AG04450 (cell line): ENCODE data around the gene WDR55. TPM values are rescaled to one million over a fixed set of nuclear protein-coding genes. Genes with fewer than 3 reads are reported as not detected.
"Not testable (repeated sequence)": the region's sequence is repeated elsewhere in the genome, so short reads cannot be mapped to it uniquely, and the experiment has no call there.

ENCODE experiments used
- CTCF ChIA-PET: fragments of 300-600, 350-600 bp; formaldehyde crosslinking; extraction: SDS; loops from one replicate; lab custom pipeline; 2022; ENCODE audit warnings: antibody characterized with exemption, inconsistent platforms; lab: Charles Lee
- POLR2A ChIA-PET: fragments of 350-600 bp; formaldehyde crosslinking; extraction: SDS; loops from one replicate; lab custom pipeline; 2021; ENCODE audit warnings: antibody characterized with exemption, inconsistent platforms; lab: Yijun Ruan, JAX
- DNase-seq: peaks from one replicate; pipeline ENCODE4 v3.0.0-alpha.2; 2011; ENCODE audit warnings: low read depth, low spot score
- H3K27ac ChIP-seq: one replicate; pipeline ENCODE4 v1.5.1; 2012; ENCODE audit warnings: low read depth, low read length, control low read depth
- H3K27me3 ChIP-seq: one replicate; pipeline ENCODE4 v1.6.0; 2012; ENCODE audit warnings: low read length; ENCODE audit not compliant: control insufficient read depth, insufficient read depth
- H3K4me3 ChIP-seq: 2 replicates; pipeline ENCODE4 v1.5.1; 2011; ENCODE audit warnings: mild to moderate bottlenecking, low read depth, low read length, control low read depth
- H3K9me3 ChIP-seq: 2 replicates; pipeline ENCODE4 v1.5.1; 2012; ENCODE audit warnings: low read length; ENCODE audit not compliant: control insufficient read depth, insufficient read depth
- CTCF ChIP-seq: IDR thresholded peaks from 2 replicates; pipeline ENCODE4 v1.5.1; 2011; ENCODE audit warnings: low read depth, low read length, control low read depth, inconsistent platforms
- polyA plus RNA-seq: library from polyadenylated mRNA; depleted of rRNA; stranded (reverse); fragments of >200 nt; gene quantifications from 2 replicates; pipeline ENCODE4 v1.2.3, GENCODE V29; 2011

Gene WDR55
- polyA plus RNA-seq, 1 experiment, result 13.6 TPM

- CTCF ChIA-PET, result interaction anchor here (0.8 to 2.2 kb wide), 16 partner anchors 12 to 268 kb away, joined by 3 to 17 read pairs (median 4); partner anchors contain the start of genes EIF4EBP3, IK and NDUFA2
- peaks cover 21% of the 10 kb centered on the region for H3K27me3 ChIP-seq
These were observed 29.1 kb upstream of the WDR55 start for GRCh38 chr5:140635291-140636257.

DNA sequence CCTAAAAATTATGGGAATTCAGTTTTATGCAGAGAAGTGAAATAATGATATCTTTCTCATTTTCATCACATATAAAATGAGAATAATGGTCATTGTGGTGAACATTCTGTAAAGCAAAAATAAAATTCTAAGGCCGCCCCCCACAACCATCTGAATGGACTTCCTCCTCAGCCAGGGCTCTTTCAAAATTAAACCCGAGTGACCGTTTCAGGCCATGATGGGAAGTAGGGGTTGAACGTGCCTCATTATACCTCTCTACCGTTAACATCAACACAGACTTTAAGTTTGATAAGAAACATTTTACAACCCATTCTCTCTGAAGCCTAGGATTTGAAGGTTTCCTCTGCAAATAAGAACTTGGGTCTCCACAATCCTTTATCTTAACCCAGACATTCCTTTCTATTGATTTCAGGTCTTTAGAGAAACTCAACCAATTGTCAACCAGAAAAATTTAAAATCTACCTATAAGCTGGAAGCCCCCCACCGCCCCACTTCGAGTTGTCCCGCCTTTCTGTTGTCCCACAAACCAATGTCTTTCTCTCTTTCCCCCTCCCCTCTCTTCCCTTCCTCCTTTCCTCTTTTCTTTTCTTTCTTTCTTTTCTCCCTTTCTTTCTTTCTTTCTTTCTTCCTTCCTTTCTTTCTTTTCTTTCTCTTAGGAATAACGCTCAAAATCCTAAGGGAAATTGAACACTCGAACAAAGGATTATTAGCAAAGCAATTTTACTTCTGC lies 27.2 kb upstream of the WDR55 start:
- TF ChIP-seq CTCF, result no peak

More at GRCh38 chr5:140635291-140636257, 29.1 kb upstream of the WDR55 start:
- H3K4me3 ChIP-seq, result no peak overlapping the region
- POLR2A ChIA-PET, result interaction anchor here (0.6 to 1.3 kb wide), 3 partner anchors 12 to 88 kb away, joined by 3 to 4 read pairs (median 3); partner anchors contain the start of gene IK
- no peak for DNase-seq
- H3K9me3 ChIP-seq, result peaks cover 2% of the 10 kb centered on the region; the same call in 1 of the 2 replicates
- TF ChIP-seq CTCF, result no peak
- no peak overlapping the region for H3K27ac ChIP-seq

DNA sequence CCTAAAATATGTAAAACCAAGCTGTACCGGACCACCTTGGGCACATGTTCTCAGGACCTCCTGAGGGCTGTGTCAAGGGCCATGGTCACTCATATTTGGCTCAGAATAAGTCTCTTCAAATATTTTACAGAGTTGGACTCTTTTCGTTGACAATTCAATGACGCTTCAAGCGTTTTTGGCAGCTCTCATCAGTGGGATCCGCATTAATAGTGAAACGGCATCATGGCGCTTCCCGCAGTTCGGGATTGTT lies 25.9 kb upstream of the WDR55 start:
- Histone ChIP-seq H3K27ac (peak overlapping the region; percentile 68), H3K4me3 (peak overlapping the region; percentile 57)
- H3K27me3 ChIP-seq, H3K9me3 ChIP-seq, DNase-seq: not testable (repeated sequence)
- ChIA-PET POLR2A (interaction anchor here (0.7 to 2.1 kb wide), 3 partner anchors 9 to 91 kb away, joined by 3 to 9 read pairs (median 5); partner anchors contain the start of genes EIF4EBP3, IK, NDUFA2 and SRA1), CTCF (interaction anchor here (0.7 to 2.0 kb wide), 8 partner anchors 9 to 280 kb away, joined by 3 to 19 read pairs (median 4); partner anchors contain the start of genes EIF4EBP3 and IK)

More for the DNA sequence above, 27.2 kb upstream of the WDR55 start:
- ChIA-PET POLR2A (interaction anchor here (0.7 kb wide), 1 partner anchor 986 kb away, joined by 3 read pairs; no protein-coding TSS in a partner anchor), CTCF (interaction anchor here (0.6 kb wide), 1 partner anchor 61 kb away, joined by 3 read pairs; no protein-coding TSS in a partner anchor)
- Histone ChIP-seq H3K9me3 (no peaks in the 10 kb centered on the region), H3K4me3 (no peak overlapping the region), H3K27me3 (peaks cover 4% of the 10 kb centered on the region), H3K27ac (no peak overlapping the region)
- no peak for DNase-seq

GRCh38 chr5:140639148-140639981 lies 25.3 kb upstream of the WDR55 start, which contains the start of gene TMCO6:
TSS of gene TMCO6 (plus strand) at chr5:140639451. CDS start at chr5:140639528, 77 bp downstream.
- peak; percentile 58 for TF ChIP-seq CTCF
- peak; percentile 74 for DNase-seq
- ChIA-PET POLR2A (interaction anchor here (0.7 to 2.1 kb wide), 6 partner anchors 8 to 92 kb away, joined by 3 to 10 read pairs (median 6); partner anchors contain the start of genes APBB3, EIF4EBP3, IK and NDUFA2), CTCF (interaction anchor here (0.7 to 2.0 kb wide), 8 partner anchors 8 to 281 kb away, joined by 3 to 19 read pairs (median 4); partner anchors contain the start of genes EIF4EBP3 and IK)
- Histone ChIP-seq H3K9me3 (no peaks in the 10 kb centered on the region), H3K27me3 (no peaks in the 10 kb centered on the region), H3K27ac (peak within 1 kb of the TSS; percentile 68), H3K4me3 (peak within 1 kb of the TSS; percentile 82)
